HepG2 (cell line): ENCODE results near the gene CENPP. TPM values are rescaled to one million over a fixed set of nuclear protein-coding genes. Genes with fewer than 3 reads are reported as not detected.

ENCODE experiments used
- ATAC-seq: fragments of 200-7000 bp; cut with Tn5 transposase; 3 replicates; pipeline ENCODE4 v1.9.1; 2020; ENCODE audit warnings: mild to moderate bottlenecking, moderate library complexity
- BruUV-seq: library from RNA; stranded (reverse); fragments of 400-500 nt; replicated peaks from 2 replicates; lab custom pipeline; 2021; lab: Mats Ljungman, UMichigan
- CTCF ChIA-PET: fragments of 300-600 bp; formaldehyde crosslinking; extraction: SDS; loops from one replicate; lab custom pipeline; 2021; ENCODE audit warnings: low total read pairs, inconsistent platforms, low intra/inter-chr PET ratio; lab: Yijun Ruan, JAX
- POLR2A ChIA-PET: fragments of 350-600 bp; sonication (Branson Sonifier 250); formaldehyde crosslinking; loops from one replicate; lab custom pipeline; 2020; ENCODE audit warnings: antibody characterized with exemption, inconsistent platforms; lab: Yijun Ruan, JAX
- DNase-seq: peaks from one replicate; pipeline ENCODE4 v3.0.0-alpha.2; 2015; ENCODE audit warnings: low spot score
- FAIRE-seq: peaks from 3 replicates; lab custom pipeline; 2011; peaks lifted over from hg19 to GRCh38; lab: Jason Lieb, UNC
- H2AFZ ChIP-seq: one replicate; pipeline ENCODE4 v1.6.1; 2011; ENCODE audit warnings: low read length, inconsistent platforms
- H3K27ac ChIP-seq: fragments of 300-600 bp; 3 replicates; pipeline ENCODE4 v1.8.0; 2011; ENCODE audit warnings: mixed run types, mild to moderate bottlenecking, mixed read lengths, low read length, inconsistent platforms; ENCODE audit not compliant: insufficient read depth; ENCODE audit errors: extremely low read length
- H3K27me3 ChIP-seq, 2 experiments: fragments of 200-600 bp in 1 of 2; 2 replicates in 1 of 2; 3 replicates in 1 of 2; pipeline versions ENCODE4 v1.6.0 to v1.8.0; 2011; ENCODE audit warnings: low read length in 2 of 2, mild to moderate bottlenecking in 2 of 2, moderate library complexity in 2 of 2, inconsistent platforms in 1 of 2; ENCODE audit not compliant: insufficient read depth in 2 of 2, control insufficient read depth in 1 of 2
- H3K36me3 ChIP-seq, 2 experiments: fragments of 200-600 bp in 1 of 2; replicated peaks in 1 of 2; 2 replicates in 1 of 2; 3 replicates in 1 of 2; pipeline versions ENCODE4 v1.5.1 to v1.8.0; 2011; ENCODE audit warnings: low read length in 2 of 2, inconsistent platforms in 1 of 2; ENCODE audit not compliant: insufficient read depth in 2 of 2, control insufficient read depth in 1 of 2
- H3K4me1 ChIP-seq: 2 replicates; pipeline ENCODE4 v1.5.1; 2012; ENCODE audit warnings: low read length, inconsistent platforms; ENCODE audit not compliant: insufficient read depth
- H3K4me2 ChIP-seq: 2 replicates; pipeline ENCODE4 v1.6.0; 2011; ENCODE audit warnings: low read depth, low read length, inconsistent platforms
- H3K4me3 ChIP-seq, 3 experiments: fragments of 200-600 bp in 1 of 3; sonication (generic), shearing (Covaris generic) in 1 of 3; replicated peaks in 1 of 3; 2 replicates each; pipeline ENCODE4 v1.5.1; 2011 to 2016; ENCODE audit warnings: low read length in 3 of 3, inconsistent platforms in 2 of 3, low read depth in 2 of 3, mild to moderate bottlenecking in 2 of 3, control low read depth in 1 of 3, mixed read lengths in 1 of 3; ENCODE audit not compliant: insufficient read depth in 1 of 3
- H3K79me2 ChIP-seq: one replicate; pipeline ENCODE4 v1.6.1; 2011; ENCODE audit warnings: low read length, inconsistent platforms; ENCODE audit not compliant: insufficient read depth
- H3K9ac ChIP-seq: 2 replicates; pipeline ENCODE4 v1.6.0; 2011; ENCODE audit warnings: mild to moderate bottlenecking, low read depth, low read length, inconsistent platforms; ENCODE audit not compliant: insufficient read depth
- H3K9me3 ChIP-seq: 2 replicates; pipeline ENCODE4 v1.5.1; 2012; ENCODE audit warnings: mild to moderate bottlenecking, low read length
- H4K20me1 ChIP-seq: 2 replicates; pipeline ENCODE4 v1.6.0; 2011; ENCODE audit warnings: inconsistent platforms, mild to moderate bottlenecking, low read length, moderate library complexity; ENCODE audit not compliant: insufficient read depth
- MAF1 ChIP-seq: sonication (generic); formaldehyde crosslinking; IDR thresholded peaks from 2 replicates; pipeline ENCODE4 v1.5.0; 2020; ENCODE audit warnings: missing genetic modification reagents, borderline replicate concordance
- ZNF407 ChIP-seq: sonication (generic); formaldehyde crosslinking; IDR thresholded peaks from one replicate; pipeline ENCODE4 v1.5.1; 2020; ENCODE audit warnings: mild to moderate bottlenecking, missing genetic modification reagents; ENCODE audit errors: not compliant biosample characterization
- WGBS: methylation state at CpG from one replicate; pipeline ENCODE4 v1.1.6; 2017; ENCODE audit warnings: low lambda C conversion rate; 5-methylcytosine and 5-hydroxymethylcytosine counted together
- in situ Hi-C: cut with HindIII; loops from 2 replicates; pipeline ENCODE4 v1.10.0; 2017; ENCODE audit warnings: low pct_unique_long_range_greater_than_20kb; ENCODE audit not compliant: extremely low pct_ligation_motif_present
- intact Hi-C: fragments of 100-400 bp; cut with micrococcal nuclease; formaldehyde crosslinking; loops from one replicate; pipeline ENCODE4 v1.10.0; 2022; ENCODE audit not compliant: unreplicated experiment
- polyA plus RNA-seq, 8 experiments: library from polyadenylated mRNA; depleted of rRNA in 3 of 8; stranded (reverse) in 7 of 8; unstranded in 1 of 8; fragments of >200 nt; fragmentation: Illumina TruSeq in 4 of 8; extraction: Trizol in 4 of 8; gene quantifications; 2 replicates each; pipeline versions ENCODE4 v1.2.1 to v1.2.3, GENCODE V29; 2011 to 2016; ENCODE audit warnings: low read depth in 4 of 8, missing spikeins in 1 of 8, mixed read lengths in 1 of 8; ENCODE audit not compliant: insufficient read depth in 1 of 8
- total RNA-seq, 5 experiments: library from RNA; depleted of rRNA; stranded (reverse); fragments of >200 nt; fragmentation: Illumina TruSeq; extraction: Trizol; gene quantifications; 2 replicates each; pipeline ENCODE4 v1.2.3, GENCODE V29; 2016; ENCODE audit warnings: low read depth in 1 of 5

Gene CENPP
- total and polyA plus RNA-seq, 2 of the 13 experiments (the other 11 are each of a cell fraction or from before 2014, with no cell fraction given), result 2.0 to 11.4 TPM

GRCh38 chr9:92514635-92515034 is 188.9 kb downstream of the CENPP start:
- no peak for FAIRE-seq
- Histone ChIP-seq H3K4me3 (no peak overlapping the region), H3K27ac (no peak overlapping the region), H4K20me1 (no peaks in the 10 kb centered on the region), H3K27me3 (no peaks in the 10 kb centered on the region), H3K9me3 (no peaks in the 10 kb centered on the region), H2AFZ (no peak overlapping the region), H3K79me2 (no peaks in the 10 kb centered on the region), H3K9ac (no peak overlapping the region), H3K4me2 (no peak overlapping the region), H3K36me3 (no peaks in the 10 kb centered on the region), H3K4me1 (no peaks in the 10 kb centered on the region)
- POLR2A ChIA-PET, result no interaction called here
- intact Hi-C loops (no loop called here), in situ Hi-C loops (no loop called here)
- no peak for DNase-seq
- TF ChIP-seq MAF1 (no peak), ZNF407 (no peak)
- CTCF ChIA-PET, result no interaction called here
- ATAC-seq, result no peak
- WGBS, result 86% methylated on average over 7 of the region's 10 CpGs
- BruUV-seq, result no TSS peak
